HG03135 (cell line): ENCODE measurements around the gene CHAD.
"Not testable (repeated sequence)": the region's sequence is repeated elsewhere in the genome, so short reads cannot be mapped to it uniquely, and the experiment has no call there.

Source experiments
- ATAC-seq: cut with Tn5 transposase; IDR thresholded peaks from one replicate; pipeline ENCODE4 v1.9.1; 2021; ENCODE audit warnings: mild to moderate bottlenecking, moderate library complexity; ENCODE audit not compliant: unreplicated experiment

Gene CHAD

GRCh38 chr17:50475775-50476544, 7.3 kb upstream of the CHAD start:
- ATAC-seq: not testable (repeated sequence)

DNA sequence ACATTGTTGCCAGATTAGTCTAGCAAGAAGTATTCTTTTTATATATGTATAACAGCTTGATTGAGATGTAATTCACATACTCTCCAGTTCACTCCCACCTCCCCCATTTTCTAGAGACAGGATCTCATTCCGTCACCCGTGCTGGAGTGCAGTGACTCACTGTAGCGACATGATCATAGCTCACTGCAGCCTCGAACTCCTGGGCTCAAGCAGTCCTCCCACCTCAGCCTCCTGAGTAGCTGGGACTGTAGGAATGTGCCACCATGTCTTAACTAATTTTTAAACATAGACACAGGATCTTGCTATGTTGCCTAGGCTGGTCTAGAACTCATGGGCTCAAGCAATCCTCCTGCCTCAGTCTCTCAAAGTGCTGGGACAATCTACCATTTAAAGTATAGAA, 6.7 kb upstream of the CHAD start:
- ATAC-seq: no peak

DNA sequence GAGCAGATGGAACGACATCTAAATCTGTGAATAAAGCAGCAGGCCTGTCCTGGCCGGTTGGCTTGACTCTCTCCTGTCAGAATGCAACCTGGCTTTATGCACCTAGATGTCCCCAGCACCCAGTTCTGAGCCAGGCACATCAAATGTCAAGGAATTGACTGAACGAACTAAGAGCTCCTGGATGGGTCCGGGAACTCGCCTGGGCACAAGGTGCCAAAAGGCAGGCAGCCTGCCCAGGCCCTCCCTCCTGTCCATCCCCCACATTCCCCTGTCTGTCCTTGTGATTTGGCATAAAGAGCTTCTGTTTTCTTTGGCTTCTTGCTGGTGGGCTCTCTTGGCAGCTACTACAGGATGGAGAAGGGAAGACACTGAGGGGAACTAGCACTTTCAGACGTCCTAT, 5.8 kb upstream of the CHAD start:
- no peak for ATAC-seq

GRCh38 chr17:50473901-50474300, 5.2 kb upstream of the CHAD start:
- no peak for ATAC-seq

DNA sequence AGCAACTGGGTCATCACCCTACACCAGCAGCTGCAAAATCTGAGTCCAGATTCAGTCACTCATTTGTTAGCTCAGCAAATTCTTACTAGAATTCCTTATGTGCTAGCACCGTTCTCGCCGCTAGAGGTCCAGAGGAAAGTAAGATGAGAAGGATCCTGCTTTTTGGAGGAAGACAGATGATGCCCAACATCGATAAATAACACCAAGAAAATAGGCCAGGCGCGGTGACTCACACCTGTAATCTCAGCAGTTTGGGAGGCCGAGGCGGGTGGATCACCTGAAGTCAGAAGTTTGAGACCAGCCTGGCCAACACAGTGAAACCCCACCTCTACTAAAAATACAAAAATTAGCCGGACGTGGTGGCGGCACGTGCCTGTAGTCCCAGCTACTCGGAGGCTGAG, 4.1 kb upstream of the CHAD start:
- ATAC-seq: not testable (repeated sequence)

- no peak for ATAC-seq
Measured at GRCh38 chr17:50472286-50472685, 3.6 kb upstream of the CHAD start.

GRCh38 chr17:50471009-50471905, 2.6 kb upstream of the CHAD start:
- ATAC-seq: no peak

GRCh38 chr17:50470426-50470825, 1.7 kb upstream of the CHAD start:
- no peak for ATAC-seq

DNA sequence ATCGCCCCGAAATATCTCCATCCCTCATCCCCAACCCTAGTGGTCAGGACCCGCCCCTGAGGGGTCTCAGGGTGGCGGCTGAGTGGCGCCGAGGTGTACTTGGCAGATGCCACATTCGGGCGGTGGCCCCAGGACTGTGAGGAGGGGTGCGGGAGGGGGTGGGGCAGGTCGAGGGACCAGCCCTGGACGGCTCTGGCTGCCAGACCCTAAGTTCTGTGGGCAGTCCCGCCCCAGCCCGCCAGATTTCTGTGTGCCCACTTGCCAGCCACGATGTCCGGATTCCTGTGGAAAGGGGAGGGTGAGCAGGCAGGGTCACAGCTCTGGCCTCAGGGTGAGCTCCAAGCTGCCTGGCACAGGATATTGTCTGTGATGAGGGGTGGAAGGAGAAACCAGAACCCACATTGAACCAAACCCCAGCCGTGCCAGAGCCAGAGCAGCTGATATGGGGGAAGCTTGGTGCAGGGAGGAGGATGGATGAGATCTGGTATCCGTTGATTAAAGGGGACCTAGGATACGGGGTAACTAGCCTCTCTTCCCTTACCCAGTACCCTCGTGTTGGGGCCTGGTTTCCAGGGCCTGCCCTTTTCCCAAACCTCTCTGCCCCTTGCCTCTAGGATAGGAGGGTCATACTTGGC, 1.1 kb upstream of the CHAD start:
- ATAC-seq: no peak

- ATAC-seq: no peak
Measured at GRCh38 chr17:50469208-50469605, 527 bp upstream of the CHAD start.

- no peak for ATAC-seq
Measured at GRCh38 chr17:50467855-50468303, 801 bp downstream of the CHAD start.

DNA sequence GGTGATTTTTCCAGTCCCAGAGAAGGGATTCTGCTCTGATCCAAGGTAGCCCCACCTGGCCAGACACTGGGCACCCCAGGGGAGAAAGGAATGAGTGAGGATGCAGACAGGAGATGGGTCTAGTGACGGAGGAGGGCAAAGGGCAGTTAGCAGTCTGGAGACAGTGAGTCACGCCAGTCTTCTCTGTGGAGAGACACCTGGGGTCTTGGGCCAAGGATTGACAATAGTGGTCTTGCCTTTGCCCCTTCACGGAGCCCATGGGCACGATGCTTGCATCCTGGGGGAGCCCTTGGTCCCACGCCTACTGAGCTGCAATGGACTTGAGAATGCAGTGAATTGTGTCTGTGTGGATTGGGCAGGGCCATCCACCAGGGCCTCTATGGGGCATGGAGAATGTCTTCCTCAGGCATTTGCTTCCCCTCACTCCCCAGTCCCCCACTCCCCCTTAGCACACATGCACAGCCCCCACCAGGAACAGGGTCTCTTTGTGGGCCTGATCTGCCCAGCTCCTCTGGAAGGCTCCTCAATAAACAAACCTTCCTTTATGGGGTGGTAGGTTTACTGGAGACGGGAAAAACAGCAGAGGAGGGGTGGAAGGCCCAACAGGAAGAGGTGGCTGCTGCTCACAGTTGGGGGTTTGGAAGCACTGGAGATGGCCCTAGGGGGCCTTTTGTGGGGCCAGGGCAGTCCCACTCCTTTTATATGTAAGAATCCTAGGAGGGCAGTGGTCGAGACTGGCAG, 1.4 kb downstream of the CHAD start:
- ATAC-seq: no peak

GRCh38 chr17:50466371-50467113, 2.1 kb downstream of the CHAD start:
- ATAC-seq: no peak

- ATAC-seq: no peak
Measured at GRCh38 chr17:50465635-50466034, 3.0 kb downstream of the CHAD start.

- no peak for ATAC-seq
Measured at GRCh38 chr17:50465171-50465570, 3.5 kb downstream of the CHAD start.

- ATAC-seq: no peak
Measured at GRCh38 chr17:50464736-50465135, 3.9 kb downstream of the CHAD start.

DNA sequence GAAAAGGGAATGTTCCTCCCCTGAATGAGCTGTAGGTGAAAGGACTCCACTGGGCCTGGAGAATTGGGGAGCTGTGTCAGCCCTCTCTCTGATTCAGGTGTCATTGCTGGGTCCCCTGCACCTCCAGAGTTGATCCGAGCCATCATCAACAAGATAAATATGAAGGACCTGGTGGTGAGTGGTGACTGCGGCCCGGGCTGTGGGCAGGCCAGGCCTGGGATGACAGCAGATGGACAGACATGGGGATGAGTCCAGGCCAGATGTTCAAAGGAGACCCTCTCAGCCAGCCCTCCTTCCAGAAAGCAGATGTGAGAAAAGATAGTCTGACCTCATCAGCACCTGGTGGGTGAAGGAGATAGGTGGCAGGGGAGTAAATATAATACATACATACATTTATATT, 4.6 kb downstream of the CHAD start:
- no peak for ATAC-seq

GRCh38 chr17:50462446-50462845, 6.2 kb downstream of the CHAD start:
- ATAC-seq: no peak

- no peak for ATAC-seq
Measured at GRCh38 chr17:50461550-50462132, 7.0 kb downstream of the CHAD start.
